Dermis microvascular lymphatic vessel endothelial cell (primary cell): ENCODE results near the gene HEATR5A. TPM values are rescaled to one million over a fixed set of nuclear protein-coding genes. Genes with fewer than 3 reads are reported as not detected.
"Not testable (repeated sequence)": the region's sequence is repeated elsewhere in the genome, so short reads cannot be mapped to it uniquely, and the experiment has no call there.

ENCODE experiments used
- DNase-seq, 2 donors: peaks; one replicate each; pipeline versions ENCODE4 v3.0.0 to v3.0.0-alpha.2; 2010; ENCODE audit warnings: low read depth in 2 of 2
- total RNA-seq: library from RNA; depleted of rRNA; stranded (reverse); fragments of >200 nt; gene quantifications from 2 replicates; pipeline ENCODE4 v1.2.1, GENCODE V29; 2014

The HEATR5A gene
- total RNA-seq, 1 donor from 2014 or later, result 28.8 TPM

DNA sequence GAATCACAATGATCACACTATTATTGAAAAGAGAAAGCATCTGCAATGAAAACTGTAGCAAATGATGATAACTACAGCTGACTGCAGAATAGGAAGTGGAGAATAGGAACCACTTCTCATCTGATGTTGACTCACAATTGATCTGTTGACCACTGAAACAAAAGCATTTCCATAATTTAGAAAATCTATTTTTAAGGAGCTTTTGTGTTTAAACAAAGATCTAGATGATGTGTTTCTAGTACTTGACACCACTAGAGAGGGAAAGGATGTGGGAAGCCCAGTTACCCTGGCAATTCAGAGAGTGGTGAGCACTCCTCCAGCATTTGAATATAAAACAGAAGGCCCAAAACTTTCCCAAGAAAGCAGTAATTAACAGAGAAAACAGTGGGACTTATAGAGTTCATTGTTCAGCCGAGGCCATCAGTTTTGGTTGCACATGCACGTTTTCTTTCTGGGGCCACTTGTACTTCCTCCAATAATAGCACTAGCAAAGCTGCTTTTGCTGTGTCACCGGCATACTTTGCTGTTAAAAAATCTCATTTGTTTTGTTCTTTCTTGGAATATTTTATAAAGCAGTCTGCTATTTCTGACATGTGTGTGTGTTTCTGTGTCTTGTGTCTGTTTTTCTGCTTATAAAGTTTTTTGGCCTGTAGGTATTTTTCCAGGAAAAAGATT lies 136.6 kb downstream of the HEATR5A start:
- DNase-seq, result peak in 1 of 2 donors; percentile 75

DNA sequence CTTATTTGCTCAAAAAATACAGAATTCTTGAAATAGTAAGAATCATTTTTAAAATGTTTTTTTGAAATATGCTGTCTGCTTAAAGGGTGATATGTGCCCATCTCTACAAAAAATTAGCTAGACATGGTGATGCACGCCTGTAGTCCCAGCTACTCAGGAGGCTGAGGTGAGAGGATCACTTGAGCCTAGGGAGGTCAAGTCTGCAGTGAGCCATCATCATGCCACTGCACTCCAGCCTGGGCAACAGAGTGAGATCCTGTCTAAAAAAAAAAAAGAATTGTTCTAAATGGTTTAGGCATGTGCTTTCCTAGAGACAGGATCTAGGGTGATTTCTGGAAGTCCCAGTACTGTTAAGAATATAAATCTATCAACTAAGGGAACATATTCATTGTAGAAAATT lies 137.2 kb downstream of the HEATR5A start:
- DNase-seq, result no peak

DNA sequence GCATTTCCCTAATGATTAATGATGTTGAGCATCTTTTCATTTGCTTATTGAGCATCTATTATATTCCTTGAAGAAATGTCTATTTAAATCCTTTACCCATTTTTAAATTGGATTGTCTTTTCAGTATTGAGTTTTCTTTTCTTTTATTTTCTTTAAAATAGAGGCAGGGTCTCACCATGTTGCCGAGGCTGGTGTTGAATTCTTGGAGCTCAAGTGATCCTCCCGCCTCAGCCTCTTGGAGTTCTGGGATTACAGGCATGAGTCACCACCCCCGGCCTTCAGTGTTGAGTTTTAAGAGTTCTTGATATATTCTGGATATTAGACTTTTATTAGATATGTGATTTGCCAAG lies 139.5 kb downstream of the HEATR5A start:
- no peak for DNase-seq

DNA sequence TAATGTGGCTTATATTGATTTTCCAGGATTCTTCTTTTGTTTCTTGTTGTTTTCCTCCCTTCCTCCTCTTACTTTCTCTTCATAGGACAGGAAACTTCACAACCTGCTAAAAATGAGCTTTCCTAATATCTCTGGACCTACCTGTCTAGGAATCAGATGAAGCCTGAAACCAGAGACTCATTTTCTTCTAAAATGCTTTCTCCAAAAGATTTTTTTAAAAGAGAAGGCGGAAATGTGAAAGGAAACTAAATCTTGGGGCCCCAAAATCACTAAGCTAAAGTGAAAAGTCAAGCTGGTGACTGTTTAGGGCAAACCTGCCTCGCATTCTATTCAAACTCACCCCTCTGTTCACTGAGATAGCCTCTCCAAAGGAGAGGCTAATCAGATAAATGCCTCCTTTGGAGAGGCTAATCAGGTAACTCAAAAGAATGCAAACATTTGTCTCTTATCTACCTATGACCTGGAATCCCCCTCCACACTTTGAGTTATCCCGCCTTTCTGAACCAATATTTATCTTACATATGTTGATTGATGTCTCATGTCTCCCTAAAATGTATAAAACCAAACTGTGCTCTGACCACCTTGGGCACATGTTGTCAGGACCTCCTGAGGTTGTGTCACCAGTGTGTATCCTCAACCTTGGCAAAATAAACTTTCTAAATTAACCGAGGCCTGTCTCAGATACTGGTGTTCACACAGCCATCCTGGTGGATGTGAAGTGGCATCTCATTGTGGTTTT lies 140.0 kb downstream of the HEATR5A start:
- DNase-seq, result no peak

GRCh38 chr14:31278883-31279282 lies 141.5 kb downstream of the HEATR5A start:
- no peak for DNase-seq

DNA sequence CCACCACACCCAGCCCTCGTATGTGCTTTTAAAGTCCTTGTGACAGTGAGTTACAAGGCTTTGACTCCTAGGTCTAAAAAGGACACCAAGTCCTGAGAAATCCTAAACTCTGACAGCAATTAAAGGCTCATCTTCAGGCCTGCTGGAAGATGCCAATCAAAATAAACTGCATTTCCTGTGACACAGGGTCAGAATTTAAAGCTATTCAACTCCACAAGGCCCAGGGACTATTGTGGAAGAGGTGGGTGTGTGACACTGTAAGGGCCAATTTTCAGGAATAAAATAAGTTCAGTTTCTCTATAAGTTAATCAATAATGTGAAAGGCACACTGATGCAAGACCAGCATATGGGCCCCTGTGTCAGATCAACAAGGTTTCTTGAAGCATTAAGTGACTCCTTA lies 143.3 kb downstream of the HEATR5A start:
- DNase-seq, result no peak

- not testable (repeated sequence) for DNase-seq
Measured at GRCh38 chr14:31276417-31276816, 143.9 kb downstream of the HEATR5A start.

- no peak for DNase-seq
Measured at GRCh38 chr14:31275731-31276130, 144.6 kb downstream of the HEATR5A start.

GRCh38 chr14:31271648-31272047 lies 148.7 kb downstream of the HEATR5A start:
- DNase-seq, result no peak

DNA sequence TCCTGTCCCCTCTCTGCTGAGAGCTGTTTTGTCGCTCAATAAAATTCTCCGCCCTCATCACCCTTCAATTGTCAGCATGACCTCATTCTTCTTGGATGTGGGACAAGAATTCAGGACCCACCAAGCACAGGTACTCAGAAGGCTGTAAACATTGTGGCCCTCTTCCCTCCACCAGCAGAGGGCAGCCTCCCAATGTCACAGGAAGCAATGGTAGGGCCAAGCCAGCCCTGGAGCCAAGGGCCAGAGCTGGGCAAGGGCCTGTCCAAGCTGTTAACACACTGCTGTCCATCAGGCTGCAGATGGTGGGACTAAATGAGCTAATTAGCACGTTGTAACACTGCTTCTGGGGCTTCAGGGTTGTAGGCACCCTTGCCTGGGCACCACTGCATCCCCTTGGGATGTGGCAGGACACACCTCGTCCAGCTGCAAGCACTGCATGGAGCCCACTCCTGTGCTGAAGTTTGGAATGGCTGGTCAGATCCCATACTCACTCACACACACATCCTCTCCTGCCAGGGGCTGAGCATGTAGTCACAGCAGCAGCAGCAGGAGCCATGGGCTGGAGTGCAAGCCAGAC lies 150.1 kb downstream of the HEATR5A start:
- DNase-seq, result peak in 1 of 2 donors; percentile 40

GRCh38 chr14:31269634-31270195 lies 150.6 kb downstream of the HEATR5A start:
- peak in 1 of 2 donors; percentile 26 for DNase-seq

- no peak for DNase-seq
Measured at GRCh38 chr14:31268216-31268615, 152.1 kb downstream of the HEATR5A start.

DNA sequence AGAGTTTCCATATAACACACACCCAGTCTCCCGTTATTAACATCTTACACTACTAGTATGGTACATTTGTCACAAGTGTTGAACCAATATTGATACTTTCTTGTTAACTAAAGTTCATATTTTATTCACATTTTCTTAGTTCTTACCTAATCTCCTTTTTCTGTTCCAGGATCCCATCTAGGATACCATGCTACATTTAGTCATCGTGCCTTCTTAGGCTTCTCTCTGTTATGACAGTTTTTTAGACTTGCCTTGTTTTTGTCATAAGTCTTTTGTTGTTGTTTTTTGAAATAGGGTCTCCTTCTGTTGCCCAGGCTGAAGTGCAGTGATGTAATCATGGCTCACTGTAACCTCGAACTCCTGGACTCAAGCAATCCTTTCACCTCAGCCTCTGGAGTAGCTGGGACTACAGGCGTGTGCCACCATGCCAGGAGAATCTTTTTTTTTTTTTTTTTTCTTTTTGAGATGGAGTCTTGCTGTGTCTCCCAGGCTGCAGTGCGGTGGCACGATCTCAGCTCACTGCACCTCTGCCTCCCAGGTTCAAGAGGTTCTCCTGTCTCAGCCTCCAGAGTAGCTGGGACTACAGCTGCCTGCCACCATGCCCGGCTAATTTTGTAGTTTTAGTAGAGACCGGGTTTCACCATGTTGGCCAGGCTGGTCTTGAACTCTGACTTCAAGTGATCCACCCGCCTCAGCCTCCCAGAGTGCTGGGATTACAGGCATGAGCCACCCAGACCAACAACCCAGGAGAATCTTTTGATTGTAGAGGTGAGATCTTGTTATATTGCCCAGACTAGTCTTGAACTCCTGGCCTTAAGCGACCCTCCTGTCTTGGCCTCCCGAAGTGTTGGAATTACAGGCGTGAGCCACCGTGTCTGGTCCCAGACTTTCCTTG lies 153.7 kb downstream of the HEATR5A start:
- DNase-seq, result no peak

DNA sequence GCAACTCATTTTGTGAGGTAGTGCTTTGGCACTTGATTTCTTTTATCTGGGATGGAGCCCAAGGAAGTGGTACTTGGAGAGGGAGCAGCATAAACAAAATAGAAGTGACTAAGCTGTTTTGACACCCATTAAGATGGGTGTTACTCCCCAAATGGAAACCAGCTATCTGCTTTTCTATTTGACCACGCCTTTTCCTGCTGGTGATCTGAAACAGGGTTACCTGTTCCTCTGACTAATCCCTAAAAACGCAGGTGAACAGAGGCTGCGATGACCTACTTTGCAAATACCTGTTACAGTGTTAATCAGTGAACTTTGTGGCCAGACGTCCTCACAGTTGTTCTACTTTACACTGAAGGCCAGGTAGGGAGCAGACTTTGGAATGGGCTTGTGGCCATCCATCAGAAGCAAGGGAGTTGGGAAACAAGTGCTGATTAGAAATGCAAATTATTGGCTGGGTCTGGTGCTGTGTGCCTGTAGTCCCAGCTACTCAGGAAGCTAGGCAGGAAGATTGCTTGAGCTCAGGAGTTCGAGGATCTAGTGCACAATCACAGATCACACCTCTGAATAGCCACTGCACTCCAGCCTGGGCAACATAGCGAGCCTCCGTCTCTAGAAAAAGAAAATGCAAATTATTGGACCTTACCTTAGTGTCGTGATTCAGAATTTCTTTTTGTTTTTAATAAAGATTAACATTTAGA lies 154.5 kb downstream of the HEATR5A start:
- no peak for DNase-seq

DNA sequence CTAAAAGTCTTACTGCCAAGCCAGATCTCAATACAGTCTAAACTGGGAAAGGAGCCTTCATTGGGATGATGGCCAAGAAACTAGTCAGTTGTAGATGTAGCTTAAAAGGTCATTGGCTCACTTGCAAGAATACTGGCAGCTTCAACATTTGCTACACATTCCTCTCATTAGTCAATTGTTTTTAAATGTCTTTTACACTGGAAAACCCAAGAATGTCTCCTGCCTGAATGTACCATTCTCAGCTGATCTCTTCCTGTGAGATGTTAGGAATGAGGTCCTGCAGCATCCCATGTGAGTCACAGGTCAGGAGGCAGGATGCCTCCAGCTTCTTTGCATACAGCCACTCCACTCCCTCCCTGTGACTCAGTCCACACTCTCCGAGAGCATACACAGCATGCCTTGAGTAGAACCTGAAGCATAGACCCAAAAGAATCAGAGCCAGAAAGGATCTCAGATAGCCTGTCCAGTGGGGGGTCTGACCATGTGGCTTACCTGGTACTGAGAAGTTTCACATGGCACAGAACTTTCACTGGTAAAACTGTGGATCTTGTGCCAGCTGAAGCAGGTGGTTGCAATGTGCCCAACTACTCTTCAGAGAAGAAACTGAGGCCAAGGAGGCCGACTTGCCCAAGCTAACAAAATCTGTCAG lies 156.7 kb downstream of the HEATR5A start:
- peak in 1 of 2 donors; percentile 97 for DNase-seq

DNA sequence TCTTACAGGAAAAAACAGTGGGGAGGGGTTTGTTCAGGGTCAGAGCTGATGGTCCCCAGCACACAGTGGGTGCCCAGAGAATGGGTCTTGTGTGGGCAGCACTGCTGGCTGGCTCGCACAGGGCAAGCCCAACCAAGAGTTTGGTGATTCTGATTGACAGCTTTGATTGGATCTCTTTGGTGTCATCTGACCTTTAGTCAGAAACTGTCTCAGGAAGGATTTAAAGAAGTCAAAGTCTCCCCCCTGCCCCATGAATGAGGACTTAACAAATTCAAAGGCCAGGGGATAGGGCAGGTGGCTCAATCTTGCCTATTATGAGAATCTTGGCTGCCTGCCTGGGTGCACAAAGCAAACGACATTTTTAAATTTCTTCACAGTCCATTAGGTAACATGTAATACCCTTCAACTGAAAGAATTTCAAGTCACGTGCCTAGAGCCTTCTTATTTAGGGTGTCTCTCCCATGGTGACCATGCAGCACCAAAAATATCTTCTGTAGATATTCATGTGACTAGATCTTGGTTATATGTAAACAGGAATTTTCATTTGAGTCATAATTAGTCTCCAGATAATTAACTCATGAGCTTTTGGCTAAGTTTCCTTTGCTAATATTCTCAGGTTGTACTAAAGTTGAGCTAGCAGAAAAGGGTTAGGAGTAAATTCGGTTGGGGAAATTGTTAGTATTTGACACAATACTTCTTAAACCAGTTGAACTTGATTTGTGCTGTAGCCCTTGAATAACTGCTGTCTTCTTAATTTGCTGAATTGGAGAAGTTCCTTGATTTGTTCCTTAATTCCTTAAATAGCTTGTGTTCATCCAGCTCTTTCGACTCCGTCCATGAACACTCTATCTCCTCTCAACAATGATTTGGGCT lies 158.3 kb downstream of the HEATR5A start:
- no peak for DNase-seq

DNA sequence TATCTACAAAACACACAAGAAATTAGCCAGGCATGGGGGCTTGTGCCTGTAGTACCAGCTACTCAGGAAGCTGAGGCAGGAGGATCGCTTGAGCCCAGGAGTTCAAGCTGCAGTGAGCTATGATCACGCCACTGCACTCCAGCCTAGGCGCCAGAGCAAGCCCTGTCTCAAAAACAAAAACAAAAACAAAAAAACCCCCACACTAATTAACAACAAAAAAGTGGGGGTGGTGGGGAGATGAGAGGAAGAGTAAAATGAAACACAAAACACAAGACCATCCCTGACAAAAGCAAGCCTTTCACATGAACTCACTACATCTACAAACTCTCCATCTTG lies 158.9 kb downstream of the HEATR5A start:
- DNase-seq, result no peak

GRCh38 chr14:31259040-31259435 lies 161.3 kb downstream of the HEATR5A start:
- DNase-seq, result not testable (repeated sequence)

DNA sequence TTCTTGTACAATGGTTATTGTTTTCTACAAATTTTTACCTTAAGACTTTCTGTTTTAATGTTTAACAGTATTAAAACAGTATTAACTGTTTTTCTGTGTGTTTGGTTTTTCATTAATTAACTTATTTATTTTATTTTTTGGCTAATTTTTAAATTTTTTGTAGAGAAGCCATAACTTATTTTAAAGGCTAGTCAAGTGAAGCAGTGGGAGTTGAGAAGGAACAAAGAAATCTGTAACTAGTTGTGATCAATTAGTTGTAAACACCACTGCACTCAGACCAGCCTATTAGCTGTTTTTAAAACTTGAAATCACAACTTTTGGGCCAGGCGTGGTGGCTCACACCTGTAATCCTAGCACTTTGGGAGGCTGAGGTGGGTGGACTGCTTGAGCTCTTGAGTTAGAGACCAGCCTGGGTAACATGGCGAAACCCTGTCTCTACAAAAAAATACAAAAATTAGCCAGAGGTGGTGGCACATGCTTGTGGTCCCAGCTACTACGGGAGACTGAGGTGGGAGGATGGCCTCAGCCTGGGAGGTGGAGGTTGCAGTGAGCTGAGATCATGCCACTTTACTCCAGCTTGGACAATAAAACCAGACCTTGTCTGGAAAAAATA lies 161.8 kb downstream of the HEATR5A start:
- no peak for DNase-seq
